ENCODE measurements around the gene COL15A1. TPM values are rescaled to one million over a fixed set of nuclear protein-coding genes. Genes with fewer than 3 reads are reported as not detected.

Gene COL15A1
- total and polyA plus RNA-seq, 3 experiments from 2014 or later, result 0.07 TPM; not detected in 2

- Mint-ChIP-seq H3K27me3 (no peaks in the 10 kb centered on the region), H3K4me1 (peaks cover 89 to 95% (median 93%) of the 10 kb centered on the region in 3 donors), H3K9me3 (no peaks in the 10 kb centered on the region), H3K27ac (peak overlapping the region in 6 of 8 donors; percentile 3 to 66 (median 42)), H3K4me3 (peak overlapping the region in 3 of 7 donors; percentile 20 to 25 (median 22)), H3K36me3 (peaks cover 0 to 7% (median 2%) of the 10 kb centered on the region in 3 donors)
- Histone ChIP-seq H3K27ac (ENCODE audit: low read depth, low read length) (no peak overlapping the region), H3K27me3 (ENCODE audit: insufficient read depth, low read length, poor library complexity, severe bottlenecking) (no peaks in the 10 kb centered on the region), H3K9me3 (ENCODE audit: low read length) (no peaks in the 10 kb centered on the region), H3K4me1 (ENCODE audit: insufficient read depth, low read length) (peaks cover 90% of the 10 kb centered on the region), H3K36me3 (ENCODE audit: insufficient read depth, low read length) (no peaks in the 10 kb centered on the region), H3K4me3 (ENCODE audit: low read length) (no peak overlapping the region)
- DNase-seq, result no peak
- POLR2A ChIA-PET, result interaction anchor here (2.9 kb wide), 1 partner anchor 57 kb away, joined by 14 read pairs; no protein-coding TSS in a partner anchor
- CTCF ChIA-PET, result interaction anchor here (0.6 to 1.3 kb wide), 2 partner anchors 10 to 25 kb away, joined by 3 read pairs; partner anchors contain the start of gene TGFBR1
Observed at GRCh38 chr9:99114846-99115500, 171.3 kb downstream of the COL15A1 start.

GRCh38 chr9:99116003-99116411, 172.3 kb downstream of the COL15A1 start:
- H3K27me3 ChIP-seq (ENCODE audit: insufficient read depth, low read length, poor library complexity, severe bottlenecking), result no peaks in the 10 kb centered on the region
- Mint-ChIP-seq H3K36me3 (peaks cover 0 to 8% (median 0%) of the 10 kb centered on the region in 3 donors), H3K27me3 (no peaks in the 10 kb centered on the region), H3K9me3 (no peaks in the 10 kb centered on the region), H3K4me3 (peak overlapping the region in 5 of 7 donors; percentile 1 to 27 (median 10)), H3K27ac (peak overlapping the region; percentile 0 to 82 (median 29)), H3K4me1 (peaks cover 89 to 95% (median 93%) of the 10 kb centered on the region in 3 donors)
- DNase-seq, result no peak
- H3K9me3 ChIP-seq (ENCODE audit: low read length), result no peaks in the 10 kb centered on the region
- no peak overlapping the region for H3K4me3 ChIP-seq (ENCODE audit: low read length)
- H3K4me1 ChIP-seq (ENCODE audit: insufficient read depth, low read length), result peaks cover 90% of the 10 kb centered on the region
- POLR2A ChIA-PET, result interaction anchor here (0.6 kb wide), 1 partner anchor 14 kb away, joined by 3 read pairs; no protein-coding TSS in a partner anchor
- CTCF ChIA-PET, result no interaction called here
- no peak overlapping the region for H3K27ac ChIP-seq (ENCODE audit: low read depth, low read length)
- no peaks in the 10 kb centered on the region for H3K36me3 ChIP-seq (ENCODE audit: insufficient read depth, low read length)

DNA sequence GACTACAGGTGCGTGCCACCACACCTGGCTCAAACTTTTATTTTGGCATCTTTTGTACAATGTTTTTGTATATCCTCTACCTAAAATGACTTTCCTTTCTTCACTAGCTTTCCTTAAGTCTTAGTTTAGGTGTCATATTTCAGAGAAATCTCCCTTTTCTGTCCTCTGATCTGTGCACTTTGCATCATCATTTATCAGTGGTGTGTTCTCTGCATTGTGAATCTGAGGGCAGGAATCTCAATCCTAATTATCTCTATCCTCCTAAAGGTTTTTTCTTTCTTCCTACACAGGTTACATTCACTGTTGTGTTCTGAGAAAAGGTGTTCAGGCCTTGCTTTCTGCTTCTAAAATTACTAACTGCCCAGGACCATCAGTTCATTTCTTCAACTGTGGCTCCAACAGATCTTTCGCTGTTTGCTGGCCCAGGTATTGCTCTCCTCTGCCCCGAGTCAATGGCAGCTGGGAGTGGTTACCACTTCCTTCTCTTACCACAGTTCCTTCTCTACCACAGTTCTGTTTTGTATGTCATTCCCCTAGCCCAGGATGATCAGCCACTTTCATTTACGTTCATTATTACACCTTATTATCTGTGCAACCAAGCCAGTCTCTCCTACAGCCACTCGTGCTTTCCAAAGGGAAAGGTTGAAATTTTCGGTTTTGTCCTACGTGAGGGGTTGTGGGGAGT, 175.2 kb downstream of the COL15A1 start:
- POLR2A ChIA-PET, result interaction anchor here (1.2 to 4.2 kb wide), 2 partner anchors 14 to 16 kb away, joined by 5 to 29 read pairs; partner anchors contain the start of gene TGFBR1
- Histone ChIP-seq H3K27ac (ENCODE audit: low read depth, low read length) (no peak overlapping the region), H3K36me3 (ENCODE audit: insufficient read depth, low read length) (no peaks in the 10 kb centered on the region), H3K27me3 (ENCODE audit: insufficient read depth, low read length, poor library complexity, severe bottlenecking) (no peaks in the 10 kb centered on the region), H3K9me3 (ENCODE audit: low read length) (no peaks in the 10 kb centered on the region), H3K4me3 (ENCODE audit: low read length) (peak overlapping the region; percentile 42), H3K4me1 (ENCODE audit: insufficient read depth, low read length) (peaks cover 89% of the 10 kb centered on the region)
- Mint-ChIP-seq H3K27ac (peak overlapping the region; percentile 21 to 96 (median 91)), H3K9me3 (no peaks in the 10 kb centered on the region), H3K36me3 (peaks cover 0 to 8% (median 0%) of the 10 kb centered on the region in 3 donors), H3K4me1 (peaks cover 90 to 95% (median 95%) of the 10 kb centered on the region in 3 donors), H3K4me3 (peak overlapping the region; percentile 3 to 92 (median 81)), H3K27me3 (no peaks in the 10 kb centered on the region)
- peak in 4 of 5 donors; percentile 30 to 75 (median 71) for DNase-seq
- CTCF ChIA-PET, result interaction anchor here (0.7 to 2.9 kb wide), 14 partner anchors 10 to 120 kb away, joined by 3 to 15 read pairs (median 4); partner anchors contain the start of gene TGFBR1

DNA sequence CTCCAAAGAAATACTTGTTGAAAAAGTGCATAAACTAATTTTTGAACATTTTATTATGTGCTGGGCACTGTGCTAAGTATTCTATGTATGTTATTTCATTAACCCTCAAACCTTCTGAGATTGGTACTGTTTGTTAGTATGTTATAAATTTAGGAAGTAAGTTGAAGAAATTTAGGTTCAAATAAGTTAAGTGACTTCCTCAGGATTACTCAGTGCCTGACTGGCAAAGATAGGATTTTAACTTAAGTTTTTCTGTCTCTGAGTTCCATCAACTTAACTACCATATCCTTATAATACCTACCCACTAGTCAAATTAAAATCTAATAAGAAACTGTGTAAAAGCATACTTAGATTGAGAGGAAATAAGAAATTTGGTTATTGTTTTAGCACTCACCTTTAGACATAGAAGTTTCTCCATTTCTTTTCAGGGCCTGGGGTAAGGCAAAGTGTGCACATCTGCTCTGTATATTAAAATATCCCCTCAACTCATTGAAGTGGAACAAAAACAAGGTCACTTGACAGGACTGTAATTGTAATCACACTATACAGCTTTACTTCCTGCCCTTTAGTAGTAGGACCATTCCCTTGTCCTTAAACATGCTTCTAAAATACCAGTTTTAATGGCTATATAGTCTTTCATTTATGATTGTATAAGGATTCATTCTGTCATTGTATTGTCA, 176.4 kb downstream of the COL15A1 start:
- Histone ChIP-seq H3K4me1 (ENCODE audit: insufficient read depth, low read length) (peaks cover 80% of the 10 kb centered on the region), H3K27ac (ENCODE audit: low read depth, low read length) (no peak overlapping the region), H3K27me3 (ENCODE audit: insufficient read depth, low read length, poor library complexity, severe bottlenecking) (no peaks in the 10 kb centered on the region), H3K4me3 (ENCODE audit: low read length) (peak overlapping the region; percentile 42), H3K9me3 (ENCODE audit: low read length) (no peaks in the 10 kb centered on the region), H3K36me3 (ENCODE audit: insufficient read depth, low read length) (no peaks in the 10 kb centered on the region)
- H3K36me3 Mint-ChIP-seq, result peaks cover 0 to 10% (median 0%) of the 10 kb centered on the region in 3 donors
- ChIA-PET CTCF (interaction anchor here (0.7 to 2.9 kb wide), 6 partner anchors 9 to 119 kb away, joined by 3 to 15 read pairs (median 4); partner anchors contain the start of gene TGFBR1), POLR2A (interaction anchor here (4.2 kb wide), 1 partner anchor 15 kb away, joined by 29 read pairs; the partner anchor contains the start of gene TGFBR1)
- peak overlapping the region; percentile 48 to 96 (median 84) for H3K27ac Mint-ChIP-seq
- H3K4me1 Mint-ChIP-seq, result peaks cover 89 to 95% (median 94%) of the 10 kb centered on the region in 3 donors
- no peak for DNase-seq
- H3K4me3 Mint-ChIP-seq, result peak overlapping the region in 6 of 7 donors; percentile 2 to 92 (median 76)
- H3K9me3 Mint-ChIP-seq, result no peaks in the 10 kb centered on the region
- no peaks in the 10 kb centered on the region for H3K27me3 Mint-ChIP-seq

Other genes with a start within 250 kb of the COL15A1 start
- not detected for gene GABBR2, start 235.0 kb upstream of the COL15A1 start, total RNA-seq
- not detected for gene GABBR2, start 235.0 kb upstream of the COL15A1 start, polyA plus RNA-seq
- gene ANKS6, start 147.4 kb upstream of the COL15A1 start, total RNA-seq, result 10 to 100 TPM; 16.8 to 17.5 TPM
- 9.0 TPM for gene ANKS6, start 147.4 kb upstream of the COL15A1 start, polyA plus RNA-seq
- 1 to 10 TPM; 4.7 to 4.9 TPM for gene GALNT12, start 136.2 kb upstream of the COL15A1 start, total RNA-seq
- 5.2 TPM for gene GALNT12, start 136.2 kb upstream of the COL15A1 start, polyA plus RNA-seq
- gene TGFBR1, start 161.2 kb downstream of the COL15A1 start, total RNA-seq, result 10 to 100 TPM; 36.6 to 41.9 TPM
- 34.4 TPM for gene TGFBR1, start 161.2 kb downstream of the COL15A1 start, polyA plus RNA-seq